ENCODE data around the gene SPAAR. TPM values are rescaled to one million over a fixed set of nuclear protein-coding genes. Genes with fewer than 3 reads are reported as not detected.
A peak's percentile ranks its signal among the peaks of the same experiment; 100 is the strongest.

The SPAAR gene
- total RNA-seq, 1 experiment from 2014 or later: 0.72 TPM

GRCh38 chr9:35899021-35899420 is 10.3 kb upstream of the SPAAR start:
- CTCF ChIA-PET: interaction anchor here (1.0 kb wide), 1 partner anchor 124 kb away, joined by 6 read pairs; no protein-coding TSS in a partner anchor
- H3K27me3 ChIP-seq (ENCODE audit: insufficient read depth, low read depth): no peaks in the 10 kb centered on the region
- no peak overlapping the region for H3K27ac ChIP-seq
- H2AFZ ChIP-seq: no peak overlapping the region
- no peaks in the 10 kb centered on the region for H3K9me2 ChIP-seq (ENCODE audit: insufficient read depth)
- POLR2A ChIA-PET (ENCODE audit: unreplicated experiment): interaction anchor here (0.6 kb wide), 1 partner anchor 149 kb away, joined by 3 read pairs; no protein-coding TSS in a partner anchor
- H3K36me3 ChIP-seq (ENCODE audit: low read depth): no peaks in the 10 kb centered on the region
- 0 out of 2 replicates have a peak, but pooled peaks cover 3% of the 10 kb centered on the region for H3K4me1 ChIP-seq (replicated peaks; ENCODE audit: insufficient read depth)
- no peaks in the 10 kb centered on the region for H3F3A ChIP-seq (ENCODE audit: insufficient read depth, low read depth)
- H4K20me1 ChIP-seq (ENCODE audit: insufficient read depth): no peaks in the 10 kb centered on the region
- no peak for DNase-seq
- TF ChIP-seq CTCF (conservative IDR thresholded peaks at IDR 0.05): no peak
- no peak for TF ChIP-seq EZH2 (IDR thresholded peaks at IDR 0.05; ENCODE audit: low read depth)
- H3K4me3 ChIP-seq: no peak overlapping the region
- intact Hi-C loops (cut with micrococcal nuclease; ENCODE audit: unreplicated experiment): no loop called here
- H3K4me2 ChIP-seq: no peak overlapping the region
- no TSS peak for BruUV-seq (replicated peaks)
- no peaks in the 10 kb centered on the region for H3K9me3 ChIP-seq (ENCODE audit: insufficient read depth, low read depth)
- no peaks in the 10 kb centered on the region for H3K79me2 ChIP-seq (ENCODE audit: low read depth)

DNA sequence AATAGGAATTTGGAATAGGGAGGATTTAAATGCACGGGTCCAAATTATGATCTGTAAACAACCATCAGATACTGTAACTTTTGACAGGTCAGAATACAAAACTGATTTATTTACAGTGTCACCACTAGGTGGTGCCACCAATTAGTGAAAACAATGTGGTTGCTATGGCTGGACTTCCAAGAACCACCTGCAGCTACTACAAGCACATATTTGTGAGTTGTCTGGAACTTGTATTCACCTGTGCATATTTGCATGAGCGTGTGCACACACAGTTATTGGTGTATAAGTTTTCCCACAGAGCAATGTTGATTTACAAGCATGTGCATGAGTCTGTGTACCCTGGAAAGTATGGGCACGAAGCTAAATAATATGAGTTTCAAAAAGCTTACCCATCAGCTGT is 6.2 kb upstream of the SPAAR start:
- Histone ChIP-seq H3K4me2 (no peak overlapping the region), H3K36me3 (ENCODE audit: low read depth) (no peaks in the 10 kb centered on the region), H2AFZ (no peak overlapping the region), H3K27ac (no peak overlapping the region), H3K4me3 (no peak overlapping the region), H4K20me1 (ENCODE audit: insufficient read depth) (no peaks in the 10 kb centered on the region), H3K27me3 (ENCODE audit: insufficient read depth, low read depth) (no peaks in the 10 kb centered on the region), H3K79me2 (ENCODE audit: low read depth) (no peaks in the 10 kb centered on the region), H3K4me1 (replicated peaks; ENCODE audit: insufficient read depth) (peaks cover 38% of the 10 kb centered on the region), H3F3A (ENCODE audit: insufficient read depth, low read depth) (peaks cover 20% of the 10 kb centered on the region), H3K9me3 (ENCODE audit: insufficient read depth, low read depth) (no peaks in the 10 kb centered on the region), H3K9me2 (ENCODE audit: insufficient read depth) (no peaks in the 10 kb centered on the region)
- peak in 1 of 2 experiments; percentile 54 for DNase-seq
- TF ChIP-seq EZH2 (IDR thresholded peaks at IDR 0.05; ENCODE audit: low read depth) (no peak), CTCF (conservative IDR thresholded peaks at IDR 0.05) (peak; percentile 78)
- CTCF ChIA-PET: interaction anchor here (0.6 kb wide), 2 partner anchors 41 to 120 kb away, joined by 3 to 4 read pairs; no protein-coding TSS in a partner anchor
- intact Hi-C loops (cut with micrococcal nuclease; ENCODE audit: unreplicated experiment): loop anchor here (2.0 kb wide), 1 partner anchor 120 kb away; no protein-coding TSS in a partner anchor
- no TSS peak for BruUV-seq (replicated peaks)
- POLR2A ChIA-PET (ENCODE audit: unreplicated experiment): no interaction called here

- Histone ChIP-seq H3K79me2 (ENCODE audit: low read depth) (no peaks in the 10 kb centered on the region), H3K27ac (no peak overlapping the region), H3K4me1 (replicated peaks; ENCODE audit: insufficient read depth) (peaks cover 51% of the 10 kb centered on the region), H3F3A (ENCODE audit: insufficient read depth, low read depth) (peaks cover 33% of the 10 kb centered on the region), H3K4me3 (no peak overlapping the region), H3K9me3 (ENCODE audit: insufficient read depth, low read depth) (no peaks in the 10 kb centered on the region), H3K36me3 (ENCODE audit: low read depth) (no peaks in the 10 kb centered on the region), H3K9me2 (ENCODE audit: insufficient read depth) (no peaks in the 10 kb centered on the region), H4K20me1 (ENCODE audit: insufficient read depth) (no peaks in the 10 kb centered on the region), H3K4me2 (no peak overlapping the region), H2AFZ (no peak overlapping the region), H3K27me3 (ENCODE audit: insufficient read depth, low read depth) (no peaks in the 10 kb centered on the region)
- no TSS peak for BruUV-seq (replicated peaks)
- intact Hi-C loops (cut with micrococcal nuclease; ENCODE audit: unreplicated experiment): no loop called here
- ChIA-PET CTCF (no interaction called here), POLR2A (ENCODE audit: unreplicated experiment) (no interaction called here)
- DNase-seq: no peak
- TF ChIP-seq EZH2 (IDR thresholded peaks at IDR 0.05; ENCODE audit: low read depth) (no peak), CTCF (conservative IDR thresholded peaks at IDR 0.05) (no peak)
These were observed 5.0 kb upstream of the SPAAR start for GRCh38 chr9:35904338-35904737.
